Naive thymus-derived CD4-positive, alpha-beta T cell (primary cell): ENCODE data around the gene NAV1. TPM values are rescaled to one million over a fixed set of nuclear protein-coding genes. Genes with fewer than 3 reads are reported as not detected.
A peak's percentile ranks its signal among the peaks of the same experiment; 100 is the strongest.

ENCODE experiments used
- ATAC-seq: fragments of 150-1000 bp; cut with Tn5 transposase; 2 replicates; pipeline ENCODE4 v1.10.0; 2021; ENCODE audit warnings: mild to moderate bottlenecking, moderate library complexity
- CTCF ChIA-PET: fragments of 350-600 bp; sonication (Branson Sonifier 250); formaldehyde crosslinking; loops from one replicate; lab custom pipeline; 2021; ENCODE audit warnings: antibody characterized with exemption; lab: Charles Lee
- POLR2A ChIA-PET: fragments of 350-600 bp; sonication (Branson Sonifier 250); formaldehyde crosslinking; loops from one replicate; lab custom pipeline; 2021; ENCODE audit warnings: antibody characterized with exemption, inconsistent platforms; lab: Charles Lee
- DNase-seq, 9 donors: peaks; one replicate each; pipeline versions ENCODE4 v3.0.0 to v3.0.0-alpha.2; 2020 to 2022; ENCODE audit warnings: mixed read lengths in 1 of 9
- H3K27ac ChIP-seq: one replicate; pipeline ENCODE4 v1.7.0; 2013; ENCODE audit warnings: mild to moderate bottlenecking, low read depth, low read length, moderate library complexity
- H3K27me3 ChIP-seq, 2 donors: one replicate each; pipeline ENCODE4 v1.7.0; 2013; ENCODE audit warnings: low read length in 2 of 2, mild to moderate bottlenecking in 2 of 2, moderate library complexity in 2 of 2; ENCODE audit not compliant: control insufficient read depth in 2 of 2, insufficient read depth in 2 of 2
- H3K36me3 ChIP-seq, 3 experiments: 1 replicate in 2 of 3; 2 replicates in 1 of 3; pipeline ENCODE4 v1.7.0; 2013; ENCODE audit warnings: low read length in 3 of 3, mild to moderate bottlenecking in 3 of 3, moderate library complexity in 1 of 3; ENCODE audit not compliant: insufficient read depth in 3 of 3, control insufficient read depth in 2 of 3
- H3K4me1 ChIP-seq, 2 donors: one replicate each; pipeline ENCODE4 v1.7.0; 2013; ENCODE audit warnings: low read length in 2 of 2, mild to moderate bottlenecking in 2 of 2, moderate library complexity in 1 of 2; ENCODE audit not compliant: control insufficient read depth in 2 of 2, insufficient read depth in 2 of 2
- H3K4me3 ChIP-seq: 2 replicates; pipeline ENCODE4 v1.7.0; 2013; ENCODE audit warnings: mild to moderate bottlenecking, low read length
- H3K9me3 ChIP-seq, 3 experiments: 1 replicate in 2 of 3; 2 replicates in 1 of 3; pipeline ENCODE4 v1.7.0; 2013; ENCODE audit warnings: low read length in 3 of 3; ENCODE audit not compliant: control insufficient read depth in 2 of 3
- H3K27ac Mint-ChIP-seq, 9 donors: one replicate each; pipeline ENCODE4 v1.8.0; 2020 to 2022; ENCODE audit warnings: mixed read lengths in 9 of 9, mild to moderate bottlenecking in 8 of 9, moderate library complexity in 5 of 9, inconsistent platforms in 2 of 9
- H3K27me3 Mint-ChIP-seq, 5 donors: one replicate each; pipeline ENCODE4 v1.8.0; 2021 to 2022; ENCODE audit warnings: mixed read lengths in 5 of 5, mild to moderate bottlenecking in 1 of 5
- H3K36me3 Mint-ChIP-seq, 5 donors: one replicate each; pipeline ENCODE4 v1.8.0; 2020 to 2022; ENCODE audit warnings: mixed read lengths in 5 of 5, mild to moderate bottlenecking in 3 of 5, inconsistent platforms in 1 of 5
- H3K4me1 Mint-ChIP-seq, 7 donors: one replicate each; pipeline ENCODE4 v1.8.0; 2020 to 2022; ENCODE audit warnings: mixed read lengths in 7 of 7, mild to moderate bottlenecking in 3 of 7, inconsistent platforms in 1 of 7
- H3K4me3 Mint-ChIP-seq, 10 donors: one replicate each; pipeline ENCODE4 v1.8.0; 2020 to 2022; ENCODE audit warnings: mild to moderate bottlenecking in 10 of 10, mixed read lengths in 10 of 10, moderate library complexity in 6 of 10, inconsistent platforms in 2 of 10
- H3K9me3 Mint-ChIP-seq, 11 donors: one replicate each; pipeline ENCODE4 v1.8.0; 2020 to 2022; ENCODE audit warnings: mixed read lengths in 11 of 11, mild to moderate bottlenecking in 4 of 11, inconsistent platforms in 1 of 11, moderate library complexity in 1 of 11
- intact Hi-C, 2 donors: fragments of 100-400 bp; cut with micrococcal nuclease; formaldehyde crosslinking; loops; one replicate each; pipeline ENCODE4 v1.15.1; 2023
- polyA plus RNA-seq, 2 donors: library from polyadenylated mRNA; unstranded; fragments of 300-500 nt; fragmentation: Illumina TruSeq; gene quantifications; one replicate each; pipeline ENCODE4 v1.2.3, GENCODE V29; 2021
- total RNA-seq, 6 experiments: library from RNA in 5 of 6; stranded (reverse) in 5 of 6; gene quantifications; 1 replicate in 5 of 6; 2 replicates in 1 of 6; pipeline ENCODE4 v1.2.3 and lab custom pipeline; 2021 to 2026

NAV1 gene
- total and polyA plus RNA-seq, 7 experiments from 2014 or later, result 0.18 to 10.8 (median 2.6) TPM

DNA sequence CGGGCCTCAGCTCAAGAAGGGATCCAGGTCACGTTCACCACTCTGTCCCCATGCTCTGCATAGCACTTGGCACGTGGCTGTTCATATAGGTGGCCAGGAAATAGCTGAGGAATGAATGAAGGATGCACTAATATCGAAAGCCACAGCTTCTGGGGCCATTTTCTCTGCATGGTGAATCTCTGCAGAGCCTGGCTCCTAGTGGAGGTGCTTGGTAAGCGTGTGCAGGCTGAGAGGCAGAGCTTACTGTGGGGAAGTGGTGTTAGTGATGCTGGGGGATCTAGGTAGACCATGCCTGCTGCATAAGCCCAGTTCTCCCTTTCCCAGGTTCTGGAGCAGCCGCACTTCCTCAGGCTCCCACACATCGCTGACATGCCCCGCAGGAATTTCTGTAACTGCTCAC is 40.3 kb upstream of the NAV1 start:
- DNase-seq (no peak), ATAC-seq (no peak)
- Mint-ChIP-seq H3K4me1 (peaks cover 7 to 24% (median 13%) of the 10 kb centered on the region in 7 donors), H3K4me3 (no peak overlapping the region), H3K27ac (no peak overlapping the region), H3K36me3 (peaks cover 8 to 22% (median 12%) of the 10 kb centered on the region in 5 donors), H3K9me3 (peaks cover 0 to 2% (median 0%) of the 10 kb centered on the region in 11 donors), H3K27me3 (no peaks in the 10 kb centered on the region)
- ChIA-PET CTCF (interaction anchor here (1.1 to 2.9 kb wide), 3 partner anchors 11 to 17 kb away, joined by 3 to 12 read pairs (median 7); no protein-coding TSS in a partner anchor), POLR2A (interaction anchor here (1.1 kb wide), 1 partner anchor 8 kb away, joined by 5 read pairs; the partner anchor contains the start of gene CSRP1)
- Histone ChIP-seq H3K4me3 (no peak overlapping the region), H3K27me3 (no peaks in the 10 kb centered on the region), H3K27ac (no peak overlapping the region), H3K9me3 (no peaks in the 10 kb centered on the region), H3K36me3 (peaks cover 0 to 27% (median 0%) of the 10 kb centered on the region in 3 experiments), H3K4me1 (no peaks in the 10 kb centered on the region)
- intact Hi-C loops, result no loop called here

DNA sequence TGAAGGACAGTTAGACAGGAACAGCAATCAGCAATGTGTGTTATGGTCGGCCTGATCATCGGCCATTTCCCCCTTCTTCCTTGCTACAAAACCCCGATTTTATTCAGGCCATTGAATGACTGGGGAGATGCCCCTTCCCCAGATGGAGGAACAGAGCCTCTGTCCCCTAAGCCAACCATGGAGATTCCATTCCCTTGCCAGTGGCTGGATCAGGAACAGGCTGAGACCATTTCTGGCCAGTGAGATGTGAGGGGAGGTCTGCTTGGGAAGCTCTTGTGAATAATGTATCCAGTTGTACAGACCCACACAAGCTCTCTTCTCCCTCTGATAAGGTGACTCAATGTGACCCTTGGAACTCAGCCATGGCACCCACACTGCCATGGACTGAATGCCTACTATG is 39.7 kb upstream of the NAV1 start:
- Mint-ChIP-seq H3K27ac (peak overlapping the region in 1 of 9 donors; percentile 29), H3K27me3 (no peaks in the 10 kb centered on the region), H3K4me3 (no peak overlapping the region), H3K36me3 (peaks cover 6 to 16% (median 7%) of the 10 kb centered on the region in 5 donors), H3K4me1 (peaks cover 13 to 28% (median 17%) of the 10 kb centered on the region in 7 donors), H3K9me3 (no peaks in the 10 kb centered on the region)
- Histone ChIP-seq H3K27me3 (no peaks in the 10 kb centered on the region), H3K9me3 (no peaks in the 10 kb centered on the region), H3K36me3 (peaks cover 0 to 21% (median 0%) of the 10 kb centered on the region in 3 experiments), H3K4me3 (no peak overlapping the region), H3K4me1 (no peaks in the 10 kb centered on the region), H3K27ac (no peak overlapping the region)
- no peak for DNase-seq
- POLR2A ChIA-PET, result no interaction called here
- CTCF ChIA-PET, result interaction anchor here (1.0 to 2.9 kb wide), 2 partner anchors 13 kb away, joined by 4 to 12 read pairs; no protein-coding TSS in a partner anchor
- intact Hi-C loops, result no loop called here
- no peak for ATAC-seq

DNA sequence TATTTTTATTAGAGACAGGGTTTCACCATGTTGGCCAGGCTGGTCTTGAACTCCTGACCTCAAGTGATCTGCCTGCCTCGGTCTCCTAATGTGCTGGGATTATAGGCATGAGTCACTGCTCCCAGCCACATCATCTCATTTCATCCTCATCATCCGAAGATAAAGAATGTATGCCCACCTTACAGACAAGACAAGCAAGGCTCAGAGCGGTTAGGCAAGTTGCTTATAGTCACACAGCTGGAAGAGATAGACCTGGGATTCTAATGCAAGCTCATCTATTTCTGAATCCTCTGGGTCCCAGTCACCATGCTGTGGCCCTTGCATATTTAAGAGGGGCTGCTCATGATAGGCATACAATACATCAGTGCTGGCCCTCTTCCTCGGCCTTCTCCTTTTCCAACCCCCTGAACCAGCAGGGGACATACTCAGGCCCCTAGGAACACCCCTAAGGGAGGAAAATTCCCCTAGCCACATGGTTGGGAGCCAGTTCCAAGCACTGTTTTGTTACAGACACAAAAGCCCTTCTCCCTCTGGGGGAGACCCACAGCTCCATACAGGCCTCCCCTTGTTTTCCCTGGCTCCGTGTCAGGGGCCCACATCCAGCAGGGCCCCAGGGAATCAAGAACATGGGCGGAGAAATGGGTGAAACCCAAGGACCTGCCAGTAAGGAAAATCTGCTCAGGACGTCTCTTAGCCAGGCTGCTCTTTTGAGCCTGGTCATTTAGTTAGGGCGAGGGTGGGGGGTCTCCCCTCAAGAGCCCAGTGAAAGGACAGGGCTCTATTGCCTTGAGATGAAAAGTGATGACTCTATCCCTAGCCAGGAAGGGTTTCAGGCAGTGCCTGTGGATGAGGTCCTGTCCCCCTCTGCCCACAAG is 38.9 kb upstream of the NAV1 start:
- DNase-seq (no peak), ATAC-seq (no peak)
- H3K27ac ChIP-seq, result no peak overlapping the region
- H3K4me3 ChIP-seq, result no peak overlapping the region
- Mint-ChIP-seq H3K27me3 (no peaks in the 10 kb centered on the region), H3K36me3 (peaks cover 0 to 8% (median 3%) of the 10 kb centered on the region in 5 donors), H3K4me3 (no peak overlapping the region), H3K27ac (no peak overlapping the region), H3K9me3 (no peaks in the 10 kb centered on the region), H3K4me1 (peaks cover 16 to 29% (median 22%) of the 10 kb centered on the region in 7 donors)
- no peaks in the 10 kb centered on the region for H3K27me3 ChIP-seq
- ChIA-PET POLR2A (no interaction called here), CTCF (interaction anchor here (1.0 to 2.9 kb wide), 3 partner anchors 12 to 18 kb away, joined by 4 to 12 read pairs (median 9); no protein-coding TSS in a partner anchor)
- H3K9me3 ChIP-seq, result no peaks in the 10 kb centered on the region
- H3K4me1 ChIP-seq, result peaks cover 0 to 2% of the 10 kb centered on the region in 2 donors
- intact Hi-C loops, result loop anchor here (10.0 kb wide), 2 partner anchors 475 to 485 kb away; partner anchors contain the start of gene KIF21B (in 1 of the 2)
- peaks cover 0 to 14% (median 0%) of the 10 kb centered on the region in 3 experiments for H3K36me3 ChIP-seq

DNA sequence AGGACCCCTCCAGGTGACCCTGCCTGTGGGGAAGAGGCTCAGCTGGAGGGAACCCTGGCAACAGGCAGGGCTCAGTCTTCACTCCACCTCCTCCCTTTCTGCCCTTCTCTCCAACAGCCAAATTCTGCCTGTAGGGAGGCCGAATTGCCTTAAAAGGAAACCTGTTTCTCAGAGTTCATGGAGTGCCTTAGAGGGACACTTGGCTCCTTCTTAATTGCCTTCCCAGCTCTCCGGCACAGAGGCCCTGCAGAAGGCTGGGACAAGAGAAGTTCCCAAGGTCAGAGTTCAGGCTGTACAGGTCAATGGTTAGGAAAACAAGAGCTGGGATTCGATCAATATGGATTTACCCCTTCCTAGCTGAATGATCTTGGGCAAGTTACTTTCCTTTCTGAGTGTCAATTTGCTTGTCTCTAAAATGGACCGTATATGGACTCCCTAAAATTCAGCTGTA is 38.2 kb upstream of the NAV1 start:
- no peak overlapping the region for H3K4me3 ChIP-seq
- Mint-ChIP-seq H3K9me3 (no peaks in the 10 kb centered on the region), H3K4me3 (no peak overlapping the region), H3K36me3 (peaks cover 0 to 7% (median under 1%) of the 10 kb centered on the region in 5 donors), H3K27ac (no peak overlapping the region), H3K27me3 (no peaks in the 10 kb centered on the region), H3K4me1 (peaks cover 23 to 35% (median 28%) of the 10 kb centered on the region in 7 donors)
- peaks cover 0 to 7% (median 0%) of the 10 kb centered on the region in 3 experiments for H3K36me3 ChIP-seq
- peaks cover 3 to 8% of the 10 kb centered on the region in 2 donors for H3K4me1 ChIP-seq
- ChIA-PET POLR2A (no interaction called here), CTCF (interaction anchor here (0.6 to 4.3 kb wide), 3 partner anchors 11 to 460 kb away, joined by 9 to 29 read pairs (median 10); no protein-coding TSS in a partner anchor)
- DNase-seq (no peak), ATAC-seq (no peak)
- H3K27me3 ChIP-seq, result no peaks in the 10 kb centered on the region
- H3K27ac ChIP-seq, result no peak overlapping the region
- no peaks in the 10 kb centered on the region for H3K9me3 ChIP-seq
- intact Hi-C loops, result loop anchor here (10.0 kb wide), 2 partner anchors 476 to 486 kb away; partner anchors contain the start of gene KIF21B (in 1 of the 2)

DNA sequence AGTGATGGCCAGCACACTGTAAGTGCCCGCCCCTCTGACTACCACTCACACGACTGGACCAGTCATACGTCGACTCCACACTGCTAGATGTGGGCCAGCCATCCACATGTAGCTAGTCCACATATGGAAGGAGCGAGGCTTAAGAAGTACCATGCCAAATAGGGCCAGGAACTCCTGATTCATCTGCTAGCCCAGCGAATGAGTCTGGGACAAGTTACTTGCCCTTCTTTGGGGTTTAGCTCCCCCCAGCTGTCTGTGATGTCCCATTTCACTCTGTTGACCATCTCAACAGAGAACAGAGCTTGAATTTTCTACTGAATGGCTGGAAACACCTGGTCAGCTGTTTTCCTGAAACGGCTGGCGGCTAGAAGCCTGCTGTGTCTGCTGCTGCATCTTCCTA is 37.8 kb upstream of the NAV1 start:
- ChIA-PET POLR2A (no interaction called here), CTCF (interaction anchor here (0.6 to 4.3 kb wide), 3 partner anchors 11 to 459 kb away, joined by 9 to 29 read pairs (median 10); no protein-coding TSS in a partner anchor)
- DNase-seq (no peak), ATAC-seq (no peak)
- Mint-ChIP-seq H3K27me3 (no peaks in the 10 kb centered on the region), H3K9me3 (no peaks in the 10 kb centered on the region), H3K36me3 (peaks cover 0 to 7% (median 0%) of the 10 kb centered on the region in 5 donors), H3K4me1 (peaks cover 27 to 37% (median 33%) of the 10 kb centered on the region in 7 donors), H3K4me3 (no peak overlapping the region), H3K27ac (no peak overlapping the region)
- Histone ChIP-seq H3K4me3 (no peak overlapping the region), H3K9me3 (no peaks in the 10 kb centered on the region), H3K27ac (no peak overlapping the region), H3K36me3 (peaks cover 0 to 3% (median 0%) of the 10 kb centered on the region in 3 experiments), H3K4me1 (peaks cover 8 to 13% of the 10 kb centered on the region in 2 donors), H3K27me3 (no peaks in the 10 kb centered on the region)
- intact Hi-C loops, result loop anchor here (10.0 kb wide), 2 partner anchors 476 to 486 kb away; partner anchors contain the start of gene KIF21B (in 1 of the 2)

DNA sequence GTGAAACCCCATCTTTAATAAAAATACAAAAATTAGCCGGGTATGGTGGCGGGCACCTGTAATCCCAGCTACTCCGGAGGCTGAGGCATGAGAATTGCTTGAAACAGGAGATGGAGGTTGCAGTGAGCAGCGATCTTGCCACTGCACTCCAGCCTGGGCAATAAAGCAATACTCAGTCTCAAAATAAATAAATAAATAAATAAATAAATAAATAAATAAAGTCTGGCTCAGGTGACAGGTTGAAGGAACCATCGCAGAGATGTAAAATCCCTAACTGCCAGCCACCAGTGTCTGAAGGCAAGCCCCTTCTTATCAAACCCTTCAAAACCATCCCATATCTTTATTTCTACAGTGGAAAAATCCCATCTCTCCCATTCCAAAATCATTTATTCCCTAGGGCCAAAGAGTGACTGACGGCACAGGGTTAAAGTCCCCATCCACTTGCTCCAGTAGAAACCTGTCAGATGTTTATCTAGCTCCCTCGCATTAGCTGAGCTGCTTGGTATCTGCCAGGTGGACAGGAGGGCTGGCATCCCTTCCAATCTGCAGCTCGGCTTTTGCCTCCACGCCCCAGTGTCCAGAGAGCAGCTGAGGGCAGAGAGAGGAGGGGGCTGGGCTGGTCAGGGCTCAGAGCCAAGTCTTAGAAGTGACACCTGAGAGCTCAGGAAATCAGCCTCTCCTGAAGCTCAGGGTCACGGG is 37.0 kb upstream of the NAV1 start:
- ATAC-seq, result no peak
- Mint-ChIP-seq H3K36me3 (peaks cover 0 to 7% (median 0%) of the 10 kb centered on the region in 5 donors), H3K9me3 (no peaks in the 10 kb centered on the region), H3K4me1 (peaks cover 30 to 38% (median 37%) of the 10 kb centered on the region in 7 donors), H3K27ac (no peak overlapping the region), H3K27me3 (no peaks in the 10 kb centered on the region), H3K4me3 (no peak overlapping the region)
- H3K27me3 ChIP-seq, result no peaks in the 10 kb centered on the region
- POLR2A ChIA-PET, result interaction anchor here (0.7 kb wide), 1 partner anchor 11 kb away, joined by 3 read pairs; no protein-coding TSS in a partner anchor
- H3K4me3 ChIP-seq, result no peak overlapping the region
- DNase-seq, result no peak
- intact Hi-C loops, result loop anchor here (10.0 kb wide), 2 partner anchors 477 to 487 kb away; partner anchors contain the start of gene KIF21B (in 1 of the 2)
- no peaks in the 10 kb centered on the region for H3K9me3 ChIP-seq
- peaks cover 10 to 18% of the 10 kb centered on the region in 2 donors for H3K4me1 ChIP-seq
- no peak overlapping the region for H3K27ac ChIP-seq
- no peaks in the 10 kb centered on the region for H3K36me3 ChIP-seq
- CTCF ChIA-PET, result interaction anchor here (1.2 to 4.3 kb wide), 3 partner anchors 10 to 20 kb away, joined by 5 to 29 read pairs (median 9); no protein-coding TSS in a partner anchor
